ENCODE data around the gene GJC1.
"Not testable (repeated sequence)": the region's sequence is repeated elsewhere in the genome, so short reads cannot be mapped to it uniquely, and the experiment has no call there.

DNA sequence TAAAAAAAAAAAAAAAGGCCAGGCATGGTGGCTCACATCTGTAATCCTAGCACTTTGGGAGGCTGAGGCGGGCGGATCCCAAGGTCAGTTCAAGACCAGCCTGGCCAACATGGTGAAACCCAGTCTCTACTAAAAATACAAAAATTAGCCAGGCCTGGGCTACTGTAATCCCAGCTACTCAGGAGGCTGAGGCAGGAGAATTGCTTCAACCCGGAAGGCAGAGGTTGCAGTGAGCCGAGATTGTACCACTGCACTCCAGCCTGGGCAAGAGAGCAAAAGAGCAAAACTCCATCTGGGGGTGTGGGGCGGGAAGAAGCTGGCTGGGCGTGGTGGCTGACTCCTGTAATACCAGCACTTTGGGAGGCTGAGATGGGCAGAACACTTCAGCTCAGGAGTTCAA lies 11.6 kb downstream of the GJC1 start:
- TF ChIP-seq, protein P1, sequence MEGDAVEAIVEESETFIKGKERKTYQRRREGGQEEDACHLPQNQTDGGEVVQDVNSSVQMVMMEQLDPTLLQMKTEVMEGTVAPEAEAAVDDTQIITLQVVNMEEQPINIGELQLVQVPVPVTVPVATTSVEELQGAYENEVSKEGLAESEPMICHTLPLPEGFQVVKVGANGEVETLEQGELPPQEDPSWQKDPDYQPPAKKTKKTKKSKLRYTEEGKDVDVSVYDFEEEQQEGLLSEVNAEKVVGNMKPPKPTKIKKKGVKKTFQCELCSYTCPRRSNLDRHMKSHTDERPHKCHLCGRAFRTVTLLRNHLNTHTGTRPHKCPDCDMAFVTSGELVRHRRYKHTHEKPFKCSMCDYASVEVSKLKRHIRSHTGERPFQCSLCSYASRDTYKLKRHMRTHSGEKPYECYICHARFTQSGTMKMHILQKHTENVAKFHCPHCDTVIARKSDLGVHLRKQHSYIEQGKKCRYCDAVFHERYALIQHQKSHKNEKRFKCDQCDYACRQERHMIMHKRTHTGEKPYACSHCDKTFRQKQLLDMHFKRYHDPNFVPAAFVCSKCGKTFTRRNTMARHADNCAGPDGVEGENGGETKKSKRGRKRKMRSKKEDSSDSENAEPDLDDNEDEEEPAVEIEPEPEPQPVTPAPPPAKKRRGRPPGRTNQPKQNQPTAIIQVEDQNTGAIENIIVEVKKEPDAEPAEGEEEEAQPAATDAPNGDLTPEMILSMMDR (IDR thresholded peaks at IDR 0.05; ENCODE audit: insufficient read depth, low read length, poor library complexity, severe bottlenecking) = not testable (repeated sequence)
- TF ChIP-seq EZH2phosphoT487 (conservative IDR thresholded peaks at IDR 0.05; ENCODE audit: low read length) = not testable (repeated sequence)
